ENCODE measurements around the gene SKIC8. TPM values are rescaled to one million over a fixed set of nuclear protein-coding genes. Genes with fewer than 3 reads are reported as not detected.

SKIC8 gene
- total and polyA plus RNA-seq, 2 experiments from 2014 or later, result 52.6 to 70.6 TPM

GRCh38 chr15:78284758-78285157 is 14.7 kb downstream of the SKIC8 start:
- Histone ChIP-seq H3K4me2 (ENCODE audit: unreplicated experiment) (no peak overlapping the region), H3K27me3 (replicated peaks; ENCODE audit: insufficient read depth) (no peaks in the 10 kb centered on the region), H3K4me1 (ENCODE audit: insufficient read depth) (no peaks in the 10 kb centered on the region), H3K4me3 (no peak overlapping the region), H4K20me1 (ENCODE audit: insufficient read depth) (no peaks in the 10 kb centered on the region), H3K27ac (no peak overlapping the region), H2AFZ (no peak overlapping the region), H3K36me3 (ENCODE audit: low read depth) (peaks cover 14% of the 10 kb centered on the region; the same call in 1 of the 2 replicates), H3F3A (ENCODE audit: insufficient read depth) (no peaks in the 10 kb centered on the region), H3K9ac (no peak overlapping the region), H3K9me2 (ENCODE audit: insufficient read depth) (no peaks in the 10 kb centered on the region), H3K79me2 (ENCODE audit: insufficient read depth) (no peaks in the 10 kb centered on the region), H3K9me3 (ENCODE audit: low read depth) (no peaks in the 10 kb centered on the region)
- 53 to 61% methylated on average over 4 of the region's 4 CpGs for WGBS, 2 experiments (ENCODE audit: low coverage in 1 of 2, low lambda C conversion rate in 2 of 2, missing lambda C conversion rate in 2 of 2)
- in situ Hi-C loops (cut with MboI), result no loop called here
- no peak for DNase-seq
- no peak for TF ChIP-seq EZH2 (IDR thresholded peaks at IDR 0.05; ENCODE audit: insufficient read depth, poor library complexity, severe bottlenecking)
- no peak for TF ChIP-seq EZH2phosphoT487 (IDR thresholded peaks at IDR 0.05; ENCODE audit: insufficient read depth, low read depth)

- no peak overlapping the region for H3K27ac ChIP-seq
- H3K79me2 ChIP-seq (ENCODE audit: insufficient read depth), result no peaks in the 10 kb centered on the region
- no peaks in the 10 kb centered on the region for H3K4me1 ChIP-seq (ENCODE audit: insufficient read depth)
- no peak overlapping the region for H3K4me3 ChIP-seq
- H3K36me3 ChIP-seq (ENCODE audit: low read depth), result peaks cover 7% of the 10 kb centered on the region; the same call in 1 of the 2 replicates
- no peaks in the 10 kb centered on the region for H3K9me3 ChIP-seq (ENCODE audit: low read depth)
- no peaks in the 10 kb centered on the region for H3K27me3 ChIP-seq (replicated peaks; ENCODE audit: insufficient read depth)
- H3K9me2 ChIP-seq (ENCODE audit: insufficient read depth), result no peaks in the 10 kb centered on the region
- H2AFZ ChIP-seq, result no peak overlapping the region
- no peak overlapping the region for H3K9ac ChIP-seq
- no peak overlapping the region for H3K4me2 ChIP-seq (ENCODE audit: unreplicated experiment)
- WGBS, 2 experiments (ENCODE audit: low coverage in 1 of 2, low lambda C conversion rate in 2 of 2, missing lambda C conversion rate in 2 of 2), result 53 to 65% methylated on average over 2 of the region's 2 CpGs
- H4K20me1 ChIP-seq (ENCODE audit: insufficient read depth), result no peaks in the 10 kb centered on the region
- TF ChIP-seq EZH2phosphoT487 (IDR thresholded peaks at IDR 0.05; ENCODE audit: insufficient read depth, low read depth), result no peak
- no peak for TF ChIP-seq EZH2 (IDR thresholded peaks at IDR 0.05; ENCODE audit: insufficient read depth, poor library complexity, severe bottlenecking)
- H3F3A ChIP-seq (ENCODE audit: insufficient read depth), result no peaks in the 10 kb centered on the region
- in situ Hi-C loops (cut with MboI), result no loop called here
- no peak for DNase-seq
These were observed 17.1 kb downstream of the SKIC8 start for GRCh38 chr15:78282324-78282723.

DNA sequence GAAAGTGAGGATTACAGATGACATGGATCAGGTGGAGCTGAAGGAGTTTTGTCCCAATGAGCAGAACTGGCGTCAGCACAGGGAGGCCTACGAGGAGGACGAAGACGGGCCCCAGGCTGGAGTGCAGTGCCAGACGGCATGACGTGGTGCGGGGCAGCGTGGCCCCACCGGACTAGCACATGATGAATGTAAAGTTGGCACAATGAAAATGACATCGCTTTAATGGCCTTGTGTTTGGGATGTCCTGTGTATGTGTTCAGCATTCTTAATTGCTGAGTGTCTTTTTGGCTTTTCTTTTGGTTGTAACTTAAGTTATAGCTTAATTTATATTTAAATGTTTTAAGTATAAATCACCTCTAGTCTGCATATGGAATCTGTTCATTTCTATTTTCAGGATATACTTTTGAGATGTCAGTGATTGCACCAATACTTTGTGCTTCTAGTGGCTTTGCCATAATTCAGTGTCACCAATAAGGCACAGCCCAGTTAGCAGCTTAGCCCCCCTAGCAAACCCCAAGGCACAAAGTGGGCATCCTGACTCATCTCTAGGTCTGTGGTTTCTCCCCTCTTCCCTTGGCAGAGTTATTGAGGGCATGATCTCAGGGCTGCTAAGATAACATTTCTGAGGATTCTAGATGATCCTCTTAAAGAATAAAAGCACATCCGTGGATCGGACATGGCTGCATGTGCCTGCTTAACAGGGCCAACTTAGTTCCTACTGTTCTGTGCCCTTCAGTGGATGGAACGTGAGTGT is 18.9 kb downstream of the SKIC8 start:
- DNase-seq, result no peak
- Histone ChIP-seq H3K79me2 (ENCODE audit: insufficient read depth) (no peaks in the 10 kb centered on the region), H3F3A (ENCODE audit: insufficient read depth) (no peaks in the 10 kb centered on the region), H3K27ac (no peak overlapping the region), H4K20me1 (ENCODE audit: insufficient read depth) (no peaks in the 10 kb centered on the region), H3K4me1 (ENCODE audit: insufficient read depth) (no peaks in the 10 kb centered on the region), H3K9me3 (ENCODE audit: low read depth) (no peaks in the 10 kb centered on the region), H3K36me3 (ENCODE audit: low read depth) (peaks cover 7% of the 10 kb centered on the region; the same call in 1 of the 2 replicates), H3K4me2 (ENCODE audit: unreplicated experiment) (no peak overlapping the region), H2AFZ (no peak overlapping the region), H3K9ac (no peak overlapping the region), H3K9me2 (ENCODE audit: insufficient read depth) (no peaks in the 10 kb centered on the region), H3K27me3 (replicated peaks; ENCODE audit: insufficient read depth) (no peaks in the 10 kb centered on the region), H3K4me3 (no peak overlapping the region)
- TF ChIP-seq EZH2phosphoT487 (IDR thresholded peaks at IDR 0.05; ENCODE audit: insufficient read depth, low read depth), result no peak
- no peak for TF ChIP-seq EZH2 (IDR thresholded peaks at IDR 0.05; ENCODE audit: insufficient read depth, poor library complexity, severe bottlenecking)
- 85 to 90% methylated on average over 13 of the region's 13 CpGs for WGBS, 2 experiments (ENCODE audit: low coverage in 1 of 2, low lambda C conversion rate in 2 of 2, missing lambda C conversion rate in 2 of 2)
- in situ Hi-C loops (cut with MboI), result no loop called here

- Histone ChIP-seq H3K27me3 (replicated peaks; ENCODE audit: insufficient read depth) (no peaks in the 10 kb centered on the region), H3F3A (ENCODE audit: insufficient read depth) (no peaks in the 10 kb centered on the region), H2AFZ (no peak overlapping the region), H3K27ac (no peak overlapping the region), H3K4me3 (no peak overlapping the region), H3K79me2 (ENCODE audit: insufficient read depth) (no peaks in the 10 kb centered on the region), H3K9me2 (ENCODE audit: insufficient read depth) (no peaks in the 10 kb centered on the region), H3K9me3 (ENCODE audit: low read depth) (no peaks in the 10 kb centered on the region), H3K9ac (no peak overlapping the region), H3K4me1 (ENCODE audit: insufficient read depth) (no peaks in the 10 kb centered on the region), H4K20me1 (ENCODE audit: insufficient read depth) (no peaks in the 10 kb centered on the region), H3K36me3 (ENCODE audit: low read depth) (no peaks in the 10 kb centered on the region; the same call in 1 of the 2 replicates), H3K4me2 (ENCODE audit: unreplicated experiment) (no peak overlapping the region)
- DNase-seq, result no peak
- in situ Hi-C loops (cut with MboI), result no loop called here
- WGBS, 2 experiments (ENCODE audit: low coverage in 1 of 2, low lambda C conversion rate in 2 of 2, missing lambda C conversion rate in 2 of 2), result 94 to 98% methylated on average over 6 of the region's 6 CpGs
- no peak for TF ChIP-seq EZH2phosphoT487 (IDR thresholded peaks at IDR 0.05; ENCODE audit: insufficient read depth, low read depth)
- TF ChIP-seq EZH2 (IDR thresholded peaks at IDR 0.05; ENCODE audit: insufficient read depth, poor library complexity, severe bottlenecking), result no peak
These were observed 23.1 kb downstream of the SKIC8 start for GRCh38 chr15:78276064-78276943.

All from GM23248 (cell line).